Esophagus (tissue), 2 donors: ENCODE data around the gene ZFAND2B. TPM values are rescaled to one million over a fixed set of nuclear protein-coding genes. Genes with fewer than 3 reads are reported as not detected.

Source experiments
- H3K27ac ChIP-seq, 2 donors: one replicate each; pipeline ENCODE4 v1.5.1; 2013; ENCODE audit warnings: low read depth in 2 of 2, mild to moderate bottlenecking in 2 of 2, inconsistent platforms in 1 of 2, low read length in 1 of 2, moderate library complexity in 1 of 2
- H3K27me3 ChIP-seq, 2 donors: one replicate each; pipeline ENCODE4 v1.6.1; 2013; ENCODE audit warnings: low read length in 2 of 2, control low read depth in 1 of 2, mild to moderate bottlenecking in 1 of 2; ENCODE audit not compliant: insufficient read depth in 2 of 2, control insufficient read depth in 1 of 2
- H3K36me3 ChIP-seq, 2 donors: one replicate each; pipeline ENCODE4 v1.6.1; 2013; ENCODE audit warnings: low read length in 1 of 2; ENCODE audit not compliant: control insufficient read depth in 2 of 2, insufficient read depth in 2 of 2
- H3K4me1 ChIP-seq, 2 donors: one replicate each; pipeline ENCODE4 v1.6.1; 2013; ENCODE audit warnings: low read length in 1 of 2; ENCODE audit not compliant: control insufficient read depth in 2 of 2, insufficient read depth in 2 of 2
- H3K4me3 ChIP-seq, 2 donors: one replicate each; pipeline ENCODE4 v1.5.1; 2013; ENCODE audit warnings: low read length in 2 of 2, mild to moderate bottlenecking in 2 of 2, low read depth in 1 of 2, moderate library complexity in 1 of 2
- H3K9me3 ChIP-seq, 2 donors: one replicate each; pipeline ENCODE4 v1.6.1; 2013; ENCODE audit warnings: mild to moderate bottlenecking in 2 of 2, low read depth in 1 of 2, low read length in 1 of 2, moderate library complexity in 1 of 2; ENCODE audit not compliant: control insufficient read depth in 2 of 2, insufficient read depth in 1 of 2
- WGBS, 2 donors: extraction: QIAGEN DNeasy Blood & Tissue Kit; methylation state at CpG; one replicate each; pipeline ENCODE4 v1.1.7; 2013; 5-methylcytosine and 5-hydroxymethylcytosine counted together
- polyA plus RNA-seq, 2 donors: library from polyadenylated mRNA; stranded (reverse); fragments of 200-250 nt; gene quantifications; one replicate each; pipeline ENCODE4 v1.2.3, GENCODE V29; 2013
- donor health status: healthy with polysubstance abuse.
- donor health status: Bipolar disorder and iron deficiency.

Gene ZFAND2B
- polyA plus RNA-seq, 2 donors = 45.2 to 53.6 TPM

- peak overlapping the region; percentile 70 to 76 for H3K4me3 ChIP-seq
- H3K27me3 ChIP-seq = no peaks in the 10 kb centered on the region
- 0% methylated on average over 24 of the region's 24 CpGs for WGBS, 2 donors
- H3K27ac ChIP-seq = peak overlapping the region; percentile 94 to 99
- H3K36me3 ChIP-seq = peaks cover 17 to 23% of the 10 kb centered on the region in 2 donors
- H3K9me3 ChIP-seq = no peaks in the 10 kb centered on the region
- peaks cover 9 to 10% of the 10 kb centered on the region in 2 donors for H3K4me1 ChIP-seq
Measured at GRCh38 chr2:219230059-219230540, 23.5 kb downstream of the ZFAND2B start.

GRCh38 chr2:219234331-219234730, 27.7 kb downstream of the ZFAND2B start:
- no peak overlapping the region for H3K4me3 ChIP-seq
- no peak overlapping the region for H3K27ac ChIP-seq
- H3K9me3 ChIP-seq = no peaks in the 10 kb centered on the region
- peaks cover 24 to 32% of the 10 kb centered on the region in 2 donors for H3K36me3 ChIP-seq
- WGBS, 2 donors = 75 to 96% methylated on average over 3 of the region's 3 CpGs
- H3K4me1 ChIP-seq = no peaks in the 10 kb centered on the region
- no peaks in the 10 kb centered on the region for H3K27me3 ChIP-seq

- no peak overlapping the region for H3K27ac ChIP-seq
- 36 to 46% methylated on average over 28 of the region's 28 CpGs for WGBS, 2 donors
Measured at GRCh38 chr2:219243291-219243761, 36.7 kb downstream of the ZFAND2B start.

GRCh38 chr2:219244789-219245147, 38.2 kb downstream of the ZFAND2B start:
- Histone ChIP-seq H3K36me3 (peaks cover 6 to 7% of the 10 kb centered on the region in 2 donors), H3K9me3 (no peaks in the 10 kb centered on the region), H3K4me1 (peaks cover 7 to 18% of the 10 kb centered on the region in 2 donors), H3K4me3 (peak overlapping the region; percentile 81 to 93), H3K27ac (peak overlapping the region; percentile 91 to 96), H3K27me3 (no peaks in the 10 kb centered on the region)
- WGBS, 2 donors = 35% methylated on average over 6 of the region's 6 CpGs

More at GRCh38 chr2:219243291-219243761, 36.7 kb downstream of the ZFAND2B start:
- no peak overlapping the region for H3K4me3 ChIP-seq
- H3K9me3 ChIP-seq = no peaks in the 10 kb centered on the region
- H3K36me3 ChIP-seq = peaks cover 6% of the 10 kb centered on the region in 2 donors
- no peaks in the 10 kb centered on the region for H3K27me3 ChIP-seq
- peaks cover 3 to 8% of the 10 kb centered on the region in 2 donors for H3K4me1 ChIP-seq

- H3K27ac ChIP-seq = peak within 1 kb of the TSS; percentile 91 to 96
- peaks cover 9 to 23% of the 10 kb centered on the region in 2 donors for H3K4me1 ChIP-seq
- H3K27me3 ChIP-seq = no peaks in the 10 kb centered on the region
Measured at GRCh38 chr2:219245148-219245898, 38.7 kb downstream of the ZFAND2B start, which contains the start of the genes GLB1L and STK16. GLB1L (minus strand) TSS chr2:219245444; CDS start chr2:219243573, 1,871 bp downstream. STK16 (plus strand) TSS chr2:219245479; CDS start chr2:219246000, 521 bp downstream.

GRCh38 chr2:219245899-219246230, 39.3 kb downstream of the ZFAND2B start:
- H3K27ac ChIP-seq = peak overlapping the region; percentile 91 to 96
- H3K36me3 ChIP-seq = peaks cover 10 to 13% of the 10 kb centered on the region in 2 donors
- no peaks in the 10 kb centered on the region for H3K9me3 ChIP-seq
- WGBS, 2 donors = 9 to 13% methylated on average over 10 of the region's 10 CpGs
- peaks cover 13 to 29% of the 10 kb centered on the region in 2 donors for H3K4me1 ChIP-seq
- no peaks in the 10 kb centered on the region for H3K27me3 ChIP-seq
- peak overlapping the region; percentile 81 to 93 for H3K4me3 ChIP-seq

More at GRCh38 chr2:219245148-219245898, 38.7 kb downstream of the ZFAND2B start, which contains the start of the genes GLB1L and STK16:
- WGBS, 2 donors = 0% methylated on average over 45 to 46 of the region's 46 CpGs
- no peaks in the 10 kb centered on the region for H3K9me3 ChIP-seq
- H3K36me3 ChIP-seq = peaks cover 7 to 10% of the 10 kb centered on the region in 2 donors
- peak within 1 kb of the TSS; percentile 81 to 93 for H3K4me3 ChIP-seq

- Histone ChIP-seq H3K4me3 (no peak overlapping the region), H3K9me3 (no peaks in the 10 kb centered on the region), H3K36me3 (peaks cover 10 to 19% of the 10 kb centered on the region in 2 donors), H3K27me3 (no peaks in the 10 kb centered on the region), H3K4me1 (peaks cover 13 to 36% of the 10 kb centered on the region in 2 donors), H3K27ac (peak overlapping the region; percentile 12 to 44)
- 92 to 93% methylated on average over 10 of the region's 10 CpGs for WGBS, 2 donors
Measured at GRCh38 chr2:219246559-219246958, 40.0 kb downstream of the ZFAND2B start.

GRCh38 chr2:219247678-219248642, 41.4 kb downstream of the ZFAND2B start:
- H3K4me3 ChIP-seq = no peak overlapping the region
- WGBS, 2 donors = 80 to 81% methylated on average over 17 of the region's 17 CpGs
- H3K4me1 ChIP-seq = peaks cover 13 to 42% of the 10 kb centered on the region in 2 donors
- H3K27me3 ChIP-seq = no peaks in the 10 kb centered on the region
- H3K36me3 ChIP-seq = peaks cover 10 to 20% of the 10 kb centered on the region in 2 donors
- H3K27ac ChIP-seq = peak overlapping the region; percentile 98 to 99
- H3K9me3 ChIP-seq = no peaks in the 10 kb centered on the region

- Histone ChIP-seq H3K4me1 (peaks cover 13 to 42% of the 10 kb centered on the region in 2 donors), H3K27ac (peak overlapping the region; percentile 98 to 99), H3K9me3 (no peaks in the 10 kb centered on the region), H3K4me3 (peak overlapping the region in 1 of 2 donors; percentile 29), H3K36me3 (peaks cover 10 to 20% of the 10 kb centered on the region in 2 donors), H3K27me3 (no peaks in the 10 kb centered on the region)
- WGBS, 2 donors = 53 to 55% methylated on average over 2 of the region's 2 CpGs
Measured at GRCh38 chr2:219248845-219249202, 42.2 kb downstream of the ZFAND2B start.
